CD14-positive monocyte (primary cell): ENCODE measurements around the gene RAPGEF1. TPM values are rescaled to one million over a fixed set of nuclear protein-coding genes. Genes with fewer than 3 reads are reported as not detected.
A peak's percentile ranks its signal among the peaks of the same experiment; 100 is the strongest.

Experiments used
- DNase-seq, 3 donors: peaks; one replicate each; pipeline ENCODE4 v3.0.0-alpha.2; 2011 to 2022
- H2AFZ ChIP-seq: 2 replicates; pipeline ENCODE4 v1.6.0; 2012; ENCODE audit warnings: mild to moderate bottlenecking, low read depth, low read length, inconsistent platforms; ENCODE audit not compliant: insufficient read depth, poor library complexity, severe bottlenecking
- H3K27ac ChIP-seq, 2 donors: 1 replicate in 1 of 2; 2 replicates in 1 of 2; pipeline ENCODE4 v1.5.1; 2012 to 2013; ENCODE audit warnings: low read length in 2 of 2, control low read depth in 1 of 2, inconsistent platforms in 1 of 2, low read depth in 1 of 2, mild to moderate bottlenecking in 1 of 2
- H3K27me3 ChIP-seq, 2 donors: one replicate each; pipeline versions ENCODE4 v1.6.0 to v1.6.1; 2011 to 2013; ENCODE audit warnings: low read length in 2 of 2; ENCODE audit not compliant: control insufficient read depth in 2 of 2, insufficient read depth in 2 of 2
- H3K36me3 ChIP-seq, 2 donors: replicated peaks in 1 of 2; 1 replicate in 1 of 2; 2 replicates in 1 of 2; pipeline versions ENCODE4 v1.5.1 to v1.6.1; 2012 to 2013; ENCODE audit warnings: low read length in 2 of 2, control low read depth in 1 of 2, inconsistent platforms in 1 of 2, mild to moderate bottlenecking in 1 of 2; ENCODE audit not compliant: insufficient read depth in 2 of 2, control insufficient read depth in 1 of 2
- H3K4me1 ChIP-seq, 2 donors: 1 replicate in 1 of 2; 2 replicates in 1 of 2; pipeline versions ENCODE4 v1.5.1 to v1.6.1; 2012 to 2013; ENCODE audit warnings: low read length in 2 of 2, control low read depth in 1 of 2, inconsistent platforms in 1 of 2, mild to moderate bottlenecking in 1 of 2, moderate library complexity in 1 of 2; ENCODE audit not compliant: insufficient read depth in 2 of 2, control insufficient read depth in 1 of 2
- H3K4me2 ChIP-seq: replicated peaks from 2 replicates; pipeline ENCODE3; 2012; ENCODE audit warnings: low read length, moderate library complexity, mild to moderate bottlenecking; ENCODE audit not compliant: poor library complexity, severe bottlenecking; ENCODE audit errors: extremely low read depth
- H3K4me3 ChIP-seq, 3 experiments: fragments of 200-600 bp in 1 of 3; sonication (generic) in 1 of 3; replicated peaks in 1 of 3; 1 replicate in 2 of 3; 2 replicates in 1 of 3; pipeline ENCODE4 v1.5.1; 2011 to 2013; ENCODE audit warnings: low read length in 3 of 3, mild to moderate bottlenecking in 3 of 3, control low read depth in 2 of 3, low read depth in 2 of 3, inconsistent platforms in 1 of 3, moderate library complexity in 1 of 3
- H3K79me2 ChIP-seq: 2 replicates; pipeline ENCODE4 v1.6.0; 2012; ENCODE audit warnings: mild to moderate bottlenecking, control low read depth, inconsistent platforms, low read length, moderate library complexity; ENCODE audit not compliant: insufficient read depth
- H3K9ac ChIP-seq: 2 replicates; pipeline ENCODE4 v1.6.0; 2017; ENCODE audit warnings: low read length, mild to moderate bottlenecking; ENCODE audit not compliant: insufficient read depth, poor library complexity, severe bottlenecking
- H3K9me3 ChIP-seq, 2 donors: replicated peaks in 1 of 2; 1 replicate in 1 of 2; 2 replicates in 1 of 2; pipeline versions ENCODE4 v1.5.1 to v1.6.1; 2012 to 2013; ENCODE audit warnings: low read length in 2 of 2, control low read depth in 1 of 2; ENCODE audit not compliant: control insufficient read depth in 1 of 2, insufficient read depth in 1 of 2
- H4K20me1 ChIP-seq: 2 replicates; pipeline ENCODE4 v1.6.0; 2012; ENCODE audit warnings: mild to moderate bottlenecking, low read length, control low read depth, moderate library complexity; ENCODE audit not compliant: insufficient read depth
- H3K27ac Mint-ChIP-seq, 7 donors: one replicate each; pipeline ENCODE4 v1.8.0; 2020; ENCODE audit warnings: mild to moderate bottlenecking in 7 of 7, mixed read lengths in 7 of 7, moderate library complexity in 6 of 7, inconsistent platforms in 2 of 7
- H3K27me3 Mint-ChIP-seq, 3 donors: one replicate each; pipeline ENCODE4 v1.8.0; 2021 to 2022; ENCODE audit warnings: low read depth in 3 of 3, mild to moderate bottlenecking in 3 of 3, mixed read lengths in 3 of 3, moderate library complexity in 3 of 3, inconsistent platforms in 1 of 3
- H3K36me3 Mint-ChIP-seq, 2 donors: one replicate each; pipeline ENCODE4 v1.8.0; 2020; ENCODE audit warnings: mixed read lengths in 2 of 2, inconsistent platforms in 1 of 2, mild to moderate bottlenecking in 1 of 2
- H3K4me1 Mint-ChIP-seq: one replicate; pipeline ENCODE4 v1.8.0; 2020; ENCODE audit warnings: mild to moderate bottlenecking, mixed read lengths
- H3K4me3 Mint-ChIP-seq, 2 donors: one replicate each; pipeline ENCODE4 v1.8.0; 2020; ENCODE audit warnings: mild to moderate bottlenecking in 2 of 2, mixed read lengths in 2 of 2, moderate library complexity in 1 of 2
- H3K9me3 Mint-ChIP-seq, 7 donors: one replicate each; pipeline ENCODE4 v1.8.0; 2020 to 2022; ENCODE audit warnings: mixed read lengths in 7 of 7, mild to moderate bottlenecking in 6 of 7, moderate library complexity in 6 of 7, inconsistent platforms in 2 of 7
- WGBS: methylation state at CpG from one replicate; pipeline ENCODE4 v1.1.5; 2013; ENCODE audit warnings: missing lambda C conversion rate; ENCODE audit not compliant: insufficient coverage; 5-methylcytosine and 5-hydroxymethylcytosine counted together
- intact Hi-C, 2 donors: fragments of 100-400 bp; cut with micrococcal nuclease; formaldehyde crosslinking; loops; one replicate each; pipeline versions ENCODE4 v1.15.0 to v1.15.1; 2023
- polyA plus RNA-seq, 3 donors: library from polyadenylated mRNA; depleted of rRNA in 1 of 3; unstranded in 2 of 3; stranded (reverse) in 1 of 3; fragments of 300-500 nt in 2 of 3; fragments of >200 nt in 1 of 3; fragmentation: Illumina TruSeq in 2 of 3; gene quantifications; 1 replicate in 2 of 3; 2 replicates in 1 of 3; pipeline ENCODE4 v1.2.3, GENCODE V29; 2012 to 2021
- TF ChIP-seq, protein P1 (sequence below): fragments of 200-600 bp; IDR thresholded peaks from one replicate; pipeline ENCODE4 v1.8.0; 2022; ENCODE audit warnings: antibody characterized with exemption, mild to moderate bottlenecking

Gene RAPGEF1
- polyA plus RNA-seq, 3 donors, result 1.7 to 71.7 (median 3.0) TPM

- Mint-ChIP-seq H3K27me3 (peaks cover 0 to 1% (median 0%) of the 10 kb centered on the region in 3 donors), H3K36me3 (peaks cover 23 to 36% of the 10 kb centered on the region in 2 donors), H3K4me3 (no peak overlapping the region), H3K4me1 (peaks cover 90% of the 10 kb centered on the region), H3K27ac (peak overlapping the region; percentile 96 to 99 (median 98)), H3K9me3 (peaks cover 0 to 6% (median 2%) of the 10 kb centered on the region in 7 donors)
- H4K20me1 ChIP-seq, result peaks cover 7% of the 10 kb centered on the region
- H3K9ac ChIP-seq, result no peak overlapping the region
- no peaks in the 10 kb centered on the region for H3K9me3 ChIP-seq
- H3K4me3 ChIP-seq, result no peak overlapping the region
- intact Hi-C loops, result loop anchor here in 1 of 2 donors (2.0 kb wide), 1 partner anchor 26 kb away; no protein-coding TSS in a partner anchor
- no peak overlapping the region for H2AFZ ChIP-seq
- WGBS, result 100% methylated on average over 1 of the region's 5 CpGs
- peaks cover 84 to 94% of the 10 kb centered on the region in 2 donors for H3K4me1 ChIP-seq
- H3K27me3 ChIP-seq, result no peaks in the 10 kb centered on the region
- peaks cover 100% of the 10 kb centered on the region for H3K79me2 ChIP-seq
- H3K4me2 ChIP-seq, result peak overlapping the region; percentile 39
- DNase-seq, result no peak
- no peaks in the 10 kb centered on the region for H3K36me3 ChIP-seq
- TF ChIP-seq, protein P1, sequence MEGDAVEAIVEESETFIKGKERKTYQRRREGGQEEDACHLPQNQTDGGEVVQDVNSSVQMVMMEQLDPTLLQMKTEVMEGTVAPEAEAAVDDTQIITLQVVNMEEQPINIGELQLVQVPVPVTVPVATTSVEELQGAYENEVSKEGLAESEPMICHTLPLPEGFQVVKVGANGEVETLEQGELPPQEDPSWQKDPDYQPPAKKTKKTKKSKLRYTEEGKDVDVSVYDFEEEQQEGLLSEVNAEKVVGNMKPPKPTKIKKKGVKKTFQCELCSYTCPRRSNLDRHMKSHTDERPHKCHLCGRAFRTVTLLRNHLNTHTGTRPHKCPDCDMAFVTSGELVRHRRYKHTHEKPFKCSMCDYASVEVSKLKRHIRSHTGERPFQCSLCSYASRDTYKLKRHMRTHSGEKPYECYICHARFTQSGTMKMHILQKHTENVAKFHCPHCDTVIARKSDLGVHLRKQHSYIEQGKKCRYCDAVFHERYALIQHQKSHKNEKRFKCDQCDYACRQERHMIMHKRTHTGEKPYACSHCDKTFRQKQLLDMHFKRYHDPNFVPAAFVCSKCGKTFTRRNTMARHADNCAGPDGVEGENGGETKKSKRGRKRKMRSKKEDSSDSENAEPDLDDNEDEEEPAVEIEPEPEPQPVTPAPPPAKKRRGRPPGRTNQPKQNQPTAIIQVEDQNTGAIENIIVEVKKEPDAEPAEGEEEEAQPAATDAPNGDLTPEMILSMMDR, result no peak
- H3K27ac ChIP-seq, result peak overlapping the region; percentile 79 to 90
Observed at GRCh38 chr9:131707050-131707449, 32.8 kb downstream of the RAPGEF1 start.

DNA sequence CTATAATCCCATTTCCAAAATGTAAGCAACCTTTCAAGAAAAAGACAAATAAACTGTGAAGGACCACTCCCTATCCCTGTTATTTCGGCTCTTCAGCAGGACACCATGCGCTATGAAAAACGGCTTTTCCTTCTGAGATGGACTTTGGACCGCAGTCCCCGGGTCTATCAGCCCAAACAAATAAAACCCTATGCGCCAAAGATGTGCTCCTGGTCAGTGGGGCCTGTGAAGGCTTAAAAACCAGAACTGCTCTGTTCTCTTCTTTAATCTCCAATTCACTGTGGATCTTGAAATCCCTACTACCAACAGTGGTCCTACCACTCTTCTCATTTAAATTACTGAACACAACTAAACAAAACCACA, 33.3 kb downstream of the RAPGEF1 start:
- H3K9me3 Mint-ChIP-seq, result peaks cover 0 to 6% (median 2%) of the 10 kb centered on the region in 7 donors
- H3K36me3 Mint-ChIP-seq, result peaks cover 23 to 34% of the 10 kb centered on the region in 2 donors
- Histone ChIP-seq H3K9me3 (no peaks in the 10 kb centered on the region), H3K36me3 (no peaks in the 10 kb centered on the region), H3K9ac (no peak overlapping the region), H3K27ac (peak overlapping the region; percentile 79 to 90), H2AFZ (no peak overlapping the region), H3K4me3 (no peak overlapping the region), H4K20me1 (peaks cover 4% of the 10 kb centered on the region), H3K79me2 (peaks cover 100% of the 10 kb centered on the region), H3K27me3 (no peaks in the 10 kb centered on the region), H3K4me2 (no peak overlapping the region), H3K4me1 (peaks cover 88 to 98% of the 10 kb centered on the region in 2 donors)
- DNase-seq, result no peak
- peaks cover 0 to 1% (median 0%) of the 10 kb centered on the region in 3 donors for H3K27me3 Mint-ChIP-seq
- H3K27ac Mint-ChIP-seq, result peak overlapping the region; percentile 96 to 99 (median 98)
- peak overlapping the region in 1 of 2 donors; percentile 6 for H3K4me3 Mint-ChIP-seq
- intact Hi-C loops, result loop anchor here in 1 of 2 donors (2.0 kb wide), 1 partner anchor 26 kb away; no protein-coding TSS in a partner anchor
- TF ChIP-seq, protein P1, result no peak
- 100% methylated on average over 6 of the region's 6 CpGs for WGBS
- peaks cover 91% of the 10 kb centered on the region for H3K4me1 Mint-ChIP-seq
